ENCODE results near the gene PSMA3.

DNA sequence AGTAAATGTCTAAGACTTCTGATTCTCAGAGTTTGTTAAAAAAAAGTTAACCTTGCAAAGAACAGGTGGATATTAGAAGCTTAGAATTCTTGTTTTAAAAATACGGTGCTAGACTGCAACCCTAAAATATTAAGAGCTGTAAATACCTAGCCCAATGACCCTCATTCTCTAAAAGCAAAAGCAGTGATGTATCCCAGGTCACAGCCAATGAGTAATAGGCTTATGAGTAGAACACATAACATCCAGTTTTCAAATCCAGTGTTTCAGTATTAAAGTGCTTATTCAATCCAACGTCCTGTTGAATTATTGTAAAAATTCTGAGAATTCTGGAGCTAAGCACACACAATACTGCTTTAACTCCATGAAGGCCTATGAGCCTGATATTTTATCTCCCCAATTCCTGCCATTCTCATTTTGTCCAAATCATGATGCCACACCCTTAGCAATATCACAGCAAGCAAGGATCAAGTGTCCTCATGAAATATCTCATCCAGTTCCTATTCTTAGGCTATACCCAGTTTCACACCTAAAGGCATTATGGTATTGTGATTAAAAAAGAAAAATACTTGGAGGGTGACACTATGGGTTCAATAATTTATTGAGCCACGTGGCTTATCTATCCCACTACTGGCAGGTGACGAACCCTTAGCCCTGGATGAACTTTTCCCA is 38.4 kb downstream of the PSMA3 start:
- TF ChIP-seq, protein P1, sequence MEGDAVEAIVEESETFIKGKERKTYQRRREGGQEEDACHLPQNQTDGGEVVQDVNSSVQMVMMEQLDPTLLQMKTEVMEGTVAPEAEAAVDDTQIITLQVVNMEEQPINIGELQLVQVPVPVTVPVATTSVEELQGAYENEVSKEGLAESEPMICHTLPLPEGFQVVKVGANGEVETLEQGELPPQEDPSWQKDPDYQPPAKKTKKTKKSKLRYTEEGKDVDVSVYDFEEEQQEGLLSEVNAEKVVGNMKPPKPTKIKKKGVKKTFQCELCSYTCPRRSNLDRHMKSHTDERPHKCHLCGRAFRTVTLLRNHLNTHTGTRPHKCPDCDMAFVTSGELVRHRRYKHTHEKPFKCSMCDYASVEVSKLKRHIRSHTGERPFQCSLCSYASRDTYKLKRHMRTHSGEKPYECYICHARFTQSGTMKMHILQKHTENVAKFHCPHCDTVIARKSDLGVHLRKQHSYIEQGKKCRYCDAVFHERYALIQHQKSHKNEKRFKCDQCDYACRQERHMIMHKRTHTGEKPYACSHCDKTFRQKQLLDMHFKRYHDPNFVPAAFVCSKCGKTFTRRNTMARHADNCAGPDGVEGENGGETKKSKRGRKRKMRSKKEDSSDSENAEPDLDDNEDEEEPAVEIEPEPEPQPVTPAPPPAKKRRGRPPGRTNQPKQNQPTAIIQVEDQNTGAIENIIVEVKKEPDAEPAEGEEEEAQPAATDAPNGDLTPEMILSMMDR (IDR thresholded peaks at IDR 0.05; ENCODE audit: low read depth, low read length), result no peak
- no peak for TF ChIP-seq POLR2A (IDR thresholded peaks at IDR 0.05; ENCODE audit: extremely low read depth, insufficient read length)
- TF ChIP-seq MAX (IDR thresholded peaks at IDR 0.05; ENCODE audit: low read depth, low read length), result no peak
